ENCODE data around the gene GATA1. TPM values are rescaled to one million over a fixed set of nuclear protein-coding genes. Genes with fewer than 3 reads are reported as not detected.

The GATA1 gene
- total RNA-seq, 2 donors from 2014 or later = 0.20 TPM; not detected in 1

GRCh38 chrX:48745222-48745621 is 41.2 kb upstream of the GATA1 start:
- no peak for DNase-seq (ENCODE audit: low spot score)
- no peaks in the 10 kb centered on the region for H3K4me1 ChIP-seq
- no peak overlapping the region for H3K4me3 ChIP-seq
- no peaks in the 10 kb centered on the region for H3K36me3 ChIP-seq
- no peaks in the 10 kb centered on the region for H3K9me3 ChIP-seq
- no peaks in the 10 kb centered on the region for H3K27me3 ChIP-seq
- TF ChIP-seq CTCF (IDR thresholded peaks at IDR 0.05) = no peak
- no peak overlapping the region for H3K27ac ChIP-seq

DNA sequence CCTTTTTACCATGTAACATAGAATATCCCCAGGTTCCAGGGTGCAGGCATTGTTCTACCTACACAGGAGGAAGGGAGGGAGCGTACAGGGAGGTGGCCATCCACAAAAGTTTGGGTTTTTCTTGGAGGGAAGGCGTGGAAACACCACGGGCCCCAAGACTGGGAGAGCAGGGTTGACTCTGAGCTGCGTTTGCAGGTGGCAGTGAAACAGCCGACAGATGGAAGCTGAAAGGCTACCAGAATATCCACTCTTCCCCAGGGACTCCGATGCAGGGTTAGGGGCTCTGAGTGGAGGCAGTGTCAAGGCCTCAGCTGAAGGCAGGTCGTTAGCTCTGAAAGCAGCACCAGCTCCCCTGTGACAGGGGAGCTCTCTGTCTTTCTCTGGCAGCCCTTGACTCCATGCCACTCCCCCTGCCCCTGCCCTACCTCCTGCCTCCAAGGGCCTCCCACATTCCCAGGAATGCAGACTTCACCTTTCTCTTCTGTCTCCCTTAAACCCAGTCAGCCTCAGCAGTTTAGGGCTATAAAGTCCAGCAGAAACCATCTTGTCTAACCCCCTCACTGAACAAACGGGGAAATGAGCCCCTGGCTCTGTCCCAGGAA is 38.9 kb upstream of the GATA1 start:
- DNase-seq (ENCODE audit: low spot score) = no peak
- no peaks in the 10 kb centered on the region for H3K4me1 ChIP-seq
- H3K27ac ChIP-seq = no peak overlapping the region
- no peak overlapping the region for H3K4me3 ChIP-seq
- H3K9me3 ChIP-seq = no peaks in the 10 kb centered on the region
- no peaks in the 10 kb centered on the region for H3K36me3 ChIP-seq
- no peak for TF ChIP-seq CTCF (IDR thresholded peaks at IDR 0.05)
- no peaks in the 10 kb centered on the region for H3K27me3 ChIP-seq

GRCh38 chrX:48749182-48749581 is 37.2 kb upstream of the GATA1 start:
- H3K36me3 ChIP-seq = no peaks in the 10 kb centered on the region
- DNase-seq (ENCODE audit: low spot score) = no peak
- no peaks in the 10 kb centered on the region for H3K4me1 ChIP-seq
- TF ChIP-seq CTCF (IDR thresholded peaks at IDR 0.05) = no peak
- H3K4me3 ChIP-seq = no peak overlapping the region
- no peak overlapping the region for H3K27ac ChIP-seq
- no peaks in the 10 kb centered on the region for H3K27me3 ChIP-seq
- H3K9me3 ChIP-seq = no peaks in the 10 kb centered on the region

- H3K4me1 ChIP-seq = no peaks in the 10 kb centered on the region
- no peaks in the 10 kb centered on the region for H3K36me3 ChIP-seq
- no peak overlapping the region for H3K27ac ChIP-seq
- no peaks in the 10 kb centered on the region for H3K9me3 ChIP-seq
- DNase-seq (ENCODE audit: low spot score) = no peak
- H3K4me3 ChIP-seq = no peak overlapping the region
- TF ChIP-seq CTCF (IDR thresholded peaks at IDR 0.05) = no peak
- no peaks in the 10 kb centered on the region for H3K27me3 ChIP-seq
These were observed 35.0 kb upstream of the GATA1 start for GRCh38 chrX:48751343-48751742.

DNA sequence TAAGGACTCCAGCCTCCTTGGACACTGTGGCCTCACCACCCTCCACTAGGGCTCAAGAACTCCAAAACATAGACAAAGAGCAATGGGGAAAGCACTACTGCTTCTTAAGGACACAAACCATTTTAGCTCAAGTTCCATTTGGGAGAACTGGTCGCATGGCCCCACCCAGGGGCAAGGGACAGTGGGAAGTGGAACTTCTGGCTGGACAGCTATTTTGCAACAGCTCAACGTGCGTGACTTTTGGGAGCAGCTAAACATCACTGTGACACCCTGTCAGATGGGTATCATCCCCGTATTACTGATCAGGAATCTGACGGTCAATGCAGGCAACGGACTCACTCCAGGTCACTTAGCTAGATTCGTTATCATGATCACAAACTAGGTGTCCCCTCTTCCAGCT is 33.9 kb upstream of the GATA1 start:
- no peaks in the 10 kb centered on the region for H3K4me1 ChIP-seq
- H3K9me3 ChIP-seq = no peaks in the 10 kb centered on the region
- no peak for TF ChIP-seq CTCF (IDR thresholded peaks at IDR 0.05)
- no peak for DNase-seq (ENCODE audit: low spot score)
- H3K36me3 ChIP-seq = no peaks in the 10 kb centered on the region
- H3K4me3 ChIP-seq = no peak overlapping the region
- no peaks in the 10 kb centered on the region for H3K27me3 ChIP-seq
- H3K27ac ChIP-seq = no peak overlapping the region

DNA sequence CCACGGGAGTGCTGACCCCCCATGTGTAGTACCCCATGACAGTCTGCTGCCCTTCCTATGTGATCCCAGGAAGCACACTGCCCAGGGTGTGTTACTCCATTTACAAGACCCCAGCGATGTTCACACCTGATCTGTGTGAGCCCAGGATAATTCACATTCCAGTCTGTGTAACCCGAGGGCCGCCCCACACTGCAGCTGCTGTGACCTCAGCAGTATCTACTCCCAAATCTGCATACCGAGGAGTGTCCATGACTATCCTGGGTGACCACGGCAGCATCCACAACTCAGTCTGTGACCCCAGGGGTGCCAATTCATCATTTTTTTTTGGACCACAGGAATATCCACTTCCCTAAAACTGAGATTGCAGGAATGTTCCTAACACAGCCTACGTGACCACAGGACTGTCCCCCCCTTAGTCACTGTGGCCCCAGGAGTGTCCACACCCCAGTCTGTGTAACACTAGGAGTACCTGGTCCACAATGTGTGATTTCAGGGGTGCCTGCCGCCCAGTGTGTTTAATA is 32.6 kb upstream of the GATA1 start:
- H3K9me3 ChIP-seq = no peaks in the 10 kb centered on the region

More for the DNA sequence above, 32.6 kb upstream of the GATA1 start:
- H3K27ac ChIP-seq = no peak overlapping the region
- TF ChIP-seq CTCF (IDR thresholded peaks at IDR 0.05) = no peak
- no peak for DNase-seq (ENCODE audit: low spot score)
- no peaks in the 10 kb centered on the region for H3K36me3 ChIP-seq
- no peak overlapping the region for H3K4me3 ChIP-seq
- H3K4me1 ChIP-seq = no peaks in the 10 kb centered on the region
- no peaks in the 10 kb centered on the region for H3K27me3 ChIP-seq

Data from right atrium auricular region (tissue), 2 donors.